HG02938 (cell line): ENCODE measurements around the gene APBA2.

Experiments
- ATAC-seq: cut with Tn5 transposase; IDR thresholded peaks from one replicate; pipeline ENCODE4 v1.9.1; 2021; ENCODE audit warnings: mild to moderate bottlenecking, moderate library complexity; ENCODE audit not compliant: unreplicated experiment

Gene APBA2

DNA sequence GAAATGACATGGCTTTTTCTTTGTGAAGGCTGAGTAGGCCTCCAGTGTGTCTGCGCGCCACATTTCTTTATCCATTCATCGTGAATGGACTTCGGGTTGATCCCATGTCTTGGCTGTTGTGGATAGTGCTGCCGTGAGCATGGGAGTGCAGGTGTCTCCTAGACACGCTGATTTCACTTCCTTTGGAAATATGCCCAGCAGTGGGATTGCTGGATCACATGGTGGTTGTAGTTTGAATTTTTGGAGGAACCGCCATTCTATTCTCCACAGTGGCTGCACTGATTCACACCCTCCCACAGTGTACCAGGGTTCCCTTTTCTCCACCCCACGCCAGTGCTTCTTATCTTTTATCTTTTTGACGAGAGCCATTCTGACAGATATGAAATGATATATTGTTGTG lies 212.2 kb downstream of the APBA2 start:
- no peak for ATAC-seq

DNA sequence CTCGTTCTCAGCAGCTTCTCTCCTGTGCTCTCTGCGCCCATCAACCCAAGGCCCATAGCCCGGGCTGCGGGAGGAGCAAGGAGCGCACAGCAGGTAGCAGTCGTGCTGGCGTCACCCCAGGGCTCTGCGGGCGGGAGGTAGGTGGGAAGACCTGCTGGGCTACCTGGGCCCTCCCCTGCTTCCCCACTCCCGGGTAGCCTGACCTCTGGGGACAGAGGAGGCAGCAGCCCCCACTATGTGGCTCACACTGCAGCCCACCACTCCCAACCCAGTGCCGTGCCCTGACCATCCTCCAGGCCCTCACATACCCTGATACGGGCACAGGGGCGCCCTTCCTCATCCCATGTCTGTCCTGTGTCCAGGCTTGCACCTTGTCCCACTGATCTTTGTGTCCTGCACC lies 212.9 kb downstream of the APBA2 start:
- no peak for ATAC-seq

DNA sequence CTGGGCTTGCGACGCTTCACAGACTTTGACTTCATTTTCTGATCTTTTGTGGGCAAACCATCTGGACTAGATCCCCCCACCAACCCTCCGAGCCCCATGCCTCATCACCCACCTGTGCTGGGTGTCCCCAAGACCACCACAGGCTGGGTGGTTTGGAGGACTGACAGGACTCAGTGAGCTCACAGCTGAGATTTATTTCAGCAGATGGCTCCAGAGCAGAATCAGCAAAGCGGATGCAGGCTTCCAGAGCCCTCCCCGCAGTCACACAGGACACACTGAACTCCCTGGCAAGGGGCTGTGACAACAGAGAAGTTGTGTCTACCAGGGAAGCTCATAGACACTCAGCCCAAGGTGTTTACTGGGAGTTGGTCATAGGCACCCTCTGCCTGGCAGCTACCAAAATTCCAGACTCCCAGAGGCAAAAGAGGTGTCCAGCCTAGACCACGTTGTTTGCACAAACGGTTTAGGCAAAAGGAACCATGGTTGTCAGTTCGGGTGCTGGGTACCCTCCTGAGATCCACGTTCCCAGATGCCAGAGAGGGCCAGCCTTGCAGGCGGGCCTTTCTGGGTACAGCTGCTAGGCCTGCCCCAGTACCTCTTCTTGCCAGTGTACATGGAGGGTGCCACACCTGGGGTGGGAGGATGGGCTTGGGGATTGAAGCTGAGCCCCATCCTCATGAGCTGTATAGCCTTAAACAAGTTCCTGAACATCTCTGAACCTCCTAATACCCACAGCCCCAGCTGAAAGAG lies 213.5 kb downstream of the APBA2 start:
- no peak for ATAC-seq

DNA sequence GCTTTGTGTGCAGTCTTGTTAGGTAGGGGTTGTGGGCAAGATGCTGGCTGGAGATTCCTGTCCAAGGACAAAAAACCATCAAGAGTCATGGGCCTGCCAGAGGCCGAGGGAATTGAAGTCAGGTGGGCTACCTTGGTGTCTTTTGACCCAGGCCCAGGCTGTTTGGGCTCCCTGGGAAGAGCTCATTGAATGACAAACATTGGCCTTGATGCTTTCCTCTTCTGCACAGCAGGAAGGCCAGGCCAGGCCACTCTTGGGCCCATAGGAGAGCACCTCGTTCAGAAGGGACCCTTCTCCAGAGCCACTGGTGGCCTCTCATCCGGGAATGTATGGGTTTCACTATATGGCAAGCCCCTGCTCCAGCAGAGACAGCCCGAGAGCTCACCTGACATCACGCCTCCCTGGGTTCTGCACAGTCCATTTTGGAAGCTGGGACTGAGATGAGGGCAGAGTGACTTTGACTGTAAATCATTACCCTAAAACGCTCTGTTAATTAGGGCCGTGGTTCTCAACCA lies 214.8 kb downstream of the APBA2 start:
- no peak for ATAC-seq

DNA sequence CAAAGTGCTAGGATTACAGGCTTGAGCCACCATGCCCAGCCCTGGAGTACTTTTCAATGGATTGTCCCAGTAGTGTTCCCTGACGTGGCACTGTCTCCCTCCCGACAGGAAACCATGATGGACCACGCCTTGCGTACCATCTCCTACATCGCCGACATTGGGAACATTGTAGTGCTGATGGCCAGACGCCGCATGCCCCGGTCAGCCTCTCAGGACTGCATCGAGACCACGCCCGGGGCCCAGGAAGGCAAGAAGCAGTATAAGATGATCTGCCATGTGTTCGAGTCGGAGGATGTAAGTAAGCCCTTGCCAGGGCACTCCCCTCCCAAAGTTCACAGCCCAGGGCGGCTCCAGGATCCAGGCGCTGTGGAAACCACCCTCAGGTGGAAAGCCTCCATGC lies 215.7 kb downstream of the APBA2 start:
- ATAC-seq: no peak

DNA sequence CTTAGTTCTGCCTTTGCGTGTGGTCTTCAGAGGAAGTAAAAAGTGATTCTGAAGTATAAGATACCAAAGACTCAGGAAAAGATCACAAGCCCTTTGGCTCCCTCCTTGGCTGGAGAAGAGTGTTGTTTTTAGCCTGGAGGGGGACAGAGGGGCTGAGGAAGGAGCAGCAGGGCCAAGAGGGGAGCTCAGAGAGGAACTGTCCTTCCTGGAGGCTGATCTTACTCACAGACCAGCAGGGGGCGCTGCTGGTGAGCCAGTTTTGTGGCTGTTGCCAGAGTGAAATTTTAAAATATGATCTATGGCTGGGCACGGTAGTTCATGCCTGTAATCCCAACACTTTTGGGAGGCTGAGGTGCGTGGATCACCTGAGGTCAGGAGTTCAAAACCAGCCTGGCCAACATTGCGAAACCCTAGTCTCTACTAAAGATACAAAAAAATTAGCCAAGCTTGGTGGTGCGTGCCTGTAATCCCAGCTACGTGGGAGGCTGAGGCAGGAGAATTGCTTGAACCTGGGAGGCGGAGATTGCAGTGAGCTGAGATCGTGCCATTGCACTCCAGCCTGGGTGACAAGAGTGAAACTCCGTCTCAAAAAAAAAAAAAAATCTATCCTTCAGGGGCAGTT lies 216.5 kb downstream of the APBA2 start:
- ATAC-seq: peak; percentile 48

DNA sequence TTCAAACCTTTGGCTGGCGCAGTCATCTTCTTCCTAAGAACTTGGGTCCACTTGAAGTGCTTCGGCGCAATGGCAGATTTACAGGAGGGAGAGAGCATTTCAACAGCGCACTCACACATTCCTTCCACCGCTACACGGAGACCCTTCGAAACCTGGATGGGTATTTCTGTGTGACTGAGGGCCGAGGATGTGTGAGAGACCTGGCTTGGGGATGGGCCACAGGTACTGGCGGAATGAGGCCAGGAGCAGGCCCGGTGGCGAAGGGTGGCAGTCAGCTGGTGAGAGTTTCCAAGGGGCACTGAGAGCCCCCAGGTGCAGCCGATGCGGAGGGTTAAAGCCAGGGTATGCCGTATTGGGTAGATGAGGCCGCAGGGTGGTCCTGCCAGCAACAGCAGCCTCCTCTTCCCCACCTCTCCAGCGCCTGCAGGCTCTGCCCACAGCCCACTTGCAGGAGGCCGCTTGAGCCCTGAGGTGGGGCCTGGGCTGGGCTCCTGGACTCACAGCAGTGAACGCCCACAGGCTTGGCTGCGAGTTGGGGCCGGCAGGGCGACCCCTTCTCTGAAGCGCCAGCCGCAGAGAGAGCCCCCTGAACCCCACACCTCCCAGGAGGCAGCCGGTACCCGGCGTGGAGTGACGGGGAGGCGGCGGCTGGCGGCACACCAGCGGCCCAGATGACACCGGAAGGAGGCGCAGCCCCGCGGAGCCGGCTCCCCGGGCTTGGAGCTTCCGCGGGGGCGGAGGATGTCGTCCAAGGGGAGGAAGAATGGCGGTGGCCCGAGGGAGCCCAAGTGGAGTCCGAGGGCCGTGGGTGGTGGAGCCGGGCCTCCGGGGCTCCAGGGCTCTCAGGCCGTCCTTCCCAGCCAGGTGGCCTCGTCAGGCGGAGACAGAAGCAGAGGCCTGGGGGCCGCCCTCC lies 217.4 kb downstream of the APBA2 start:
- ATAC-seq: no peak

DNA sequence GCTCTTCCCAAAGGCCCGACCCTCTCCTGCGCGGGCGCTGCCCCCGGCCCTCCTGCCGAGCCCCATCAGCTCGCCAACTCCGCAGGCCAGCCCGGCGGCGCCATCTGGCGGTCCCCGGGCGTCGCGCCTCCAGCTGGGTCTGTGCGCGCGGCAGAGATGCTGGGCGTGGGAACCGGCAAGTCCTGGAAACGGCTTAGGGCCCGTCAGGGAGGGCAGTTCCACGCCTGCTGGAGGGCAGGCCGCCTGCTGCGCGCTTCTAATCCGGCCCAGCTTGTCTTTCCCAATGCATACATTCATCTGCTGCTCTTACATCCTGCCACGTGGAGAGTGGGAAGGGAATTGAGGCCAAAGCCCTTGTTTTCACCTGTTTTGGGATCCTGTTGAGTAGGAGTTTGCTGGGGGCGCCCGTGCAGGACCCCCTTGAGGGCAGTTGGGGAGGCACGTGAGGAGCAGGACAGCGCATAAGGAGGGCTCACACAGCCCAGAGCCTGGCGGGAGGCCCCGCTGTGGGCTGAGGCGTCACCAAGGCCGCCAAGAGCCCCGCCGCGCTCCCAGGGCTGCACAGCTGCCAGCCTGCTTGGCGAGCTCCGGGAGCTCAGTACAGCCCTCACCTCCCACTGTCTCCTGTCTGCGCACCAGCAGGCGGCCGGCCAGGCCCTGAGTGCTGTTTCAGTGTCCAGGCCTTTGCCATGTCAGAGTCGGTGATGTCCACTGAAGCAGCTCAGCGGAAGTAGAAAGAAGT lies 218.2 kb downstream of the APBA2 start:
- no peak for ATAC-seq

DNA sequence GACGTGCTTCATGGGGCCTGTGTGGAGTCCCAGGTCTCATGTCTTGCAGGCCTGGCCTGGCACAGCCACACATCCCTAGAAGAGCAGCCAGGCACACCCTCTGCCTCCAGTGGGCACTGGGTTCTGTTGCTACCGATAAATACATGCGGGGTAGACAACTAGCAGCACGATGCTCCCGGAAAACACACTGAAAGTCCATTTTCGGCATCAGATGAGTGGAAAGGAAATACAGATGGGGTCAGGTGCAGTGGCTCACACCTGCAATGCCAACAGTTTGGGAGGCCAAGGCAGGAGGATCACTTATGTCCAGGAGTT lies 218.7 kb downstream of the APBA2 start:
- ATAC-seq: no peak

DNA sequence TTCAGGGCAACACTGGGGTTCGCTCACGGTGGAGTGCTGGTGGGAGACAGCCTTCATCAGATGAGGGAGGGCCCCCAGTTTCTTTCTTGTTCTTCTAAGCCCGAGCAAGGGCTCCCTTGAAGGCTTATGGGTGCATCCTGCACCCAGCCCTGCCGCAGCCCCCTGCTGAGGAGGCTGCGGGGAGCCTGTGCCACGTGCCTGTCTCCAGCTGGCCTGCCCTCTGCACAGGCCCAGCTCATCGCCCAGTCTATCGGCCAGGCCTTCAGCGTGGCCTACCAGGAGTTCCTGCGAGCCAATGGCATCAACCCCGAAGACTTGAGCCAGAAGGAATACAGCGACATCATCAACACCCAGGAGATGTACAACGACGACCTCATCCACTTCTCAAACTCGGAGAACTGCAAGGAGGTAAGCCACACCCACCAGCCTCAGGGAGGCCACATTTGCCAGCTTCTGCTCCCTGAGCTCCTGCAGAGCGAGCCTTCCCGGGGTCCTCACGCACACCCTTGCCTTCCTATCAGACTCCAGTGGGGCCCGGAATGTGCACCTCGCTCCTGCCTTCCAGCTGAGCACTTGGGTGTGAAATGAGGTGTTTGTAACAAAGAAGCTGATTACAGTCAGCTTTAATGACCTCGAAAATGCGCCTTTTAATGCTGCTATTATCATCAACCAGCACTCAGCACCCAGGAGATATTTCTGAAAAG lies 219.5 kb downstream of the APBA2 start:
- no peak for ATAC-seq

DNA sequence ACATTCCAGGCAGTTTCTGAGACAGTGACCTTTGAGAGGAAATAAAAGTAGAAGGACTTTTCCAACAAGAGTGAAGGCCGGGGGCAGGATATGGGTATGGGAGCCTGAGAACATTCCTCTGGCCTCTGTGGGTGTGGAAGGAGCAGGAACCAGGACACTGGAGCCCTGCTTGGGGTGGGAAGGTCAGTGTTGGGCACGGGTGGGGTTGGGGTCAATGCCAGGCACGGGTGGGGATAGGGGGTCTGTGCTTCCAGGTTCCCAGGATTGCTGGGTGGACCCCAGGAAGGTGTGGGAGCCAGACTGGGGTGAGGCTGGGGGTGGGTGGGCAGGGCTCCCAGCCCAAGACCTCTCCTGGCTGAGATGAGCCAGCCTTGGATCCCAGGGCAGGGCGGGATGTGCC lies 220.3 kb downstream of the APBA2 start:
- ATAC-seq: no peak

DNA sequence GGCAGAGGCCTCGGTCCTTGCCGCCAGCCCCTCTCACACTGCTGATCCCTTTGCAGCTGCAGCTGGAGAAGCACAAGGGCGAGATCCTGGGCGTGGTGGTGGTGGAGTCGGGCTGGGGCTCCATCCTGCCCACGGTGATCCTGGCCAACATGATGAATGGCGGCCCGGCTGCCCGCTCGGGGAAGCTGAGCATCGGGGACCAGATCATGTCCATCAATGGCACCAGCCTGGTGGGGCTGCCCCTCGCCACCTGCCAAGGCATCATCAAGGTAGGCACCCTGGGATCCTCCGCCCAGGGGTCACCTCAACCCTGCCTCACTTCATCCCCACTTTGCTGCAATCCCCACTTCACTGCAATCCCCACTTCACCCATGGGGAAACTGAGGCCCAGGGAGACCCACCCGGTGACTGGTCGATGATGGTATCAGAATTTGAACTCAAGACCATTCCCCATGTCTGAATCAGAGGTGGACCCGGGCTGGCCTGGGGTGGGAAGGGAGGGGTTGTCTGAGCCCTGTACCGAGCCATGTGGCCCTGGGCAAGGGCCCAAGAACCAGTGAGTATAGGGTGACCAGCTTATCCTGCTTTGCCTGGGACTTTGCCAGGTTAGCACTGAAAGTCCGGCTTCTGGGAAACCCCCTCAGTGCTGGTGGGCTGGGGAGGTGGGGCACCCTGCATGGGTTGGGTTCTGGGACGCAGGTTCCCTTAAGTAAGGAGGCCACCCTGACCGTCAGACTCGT lies 220.9 kb downstream of the APBA2 start:
- no peak for ATAC-seq

DNA sequence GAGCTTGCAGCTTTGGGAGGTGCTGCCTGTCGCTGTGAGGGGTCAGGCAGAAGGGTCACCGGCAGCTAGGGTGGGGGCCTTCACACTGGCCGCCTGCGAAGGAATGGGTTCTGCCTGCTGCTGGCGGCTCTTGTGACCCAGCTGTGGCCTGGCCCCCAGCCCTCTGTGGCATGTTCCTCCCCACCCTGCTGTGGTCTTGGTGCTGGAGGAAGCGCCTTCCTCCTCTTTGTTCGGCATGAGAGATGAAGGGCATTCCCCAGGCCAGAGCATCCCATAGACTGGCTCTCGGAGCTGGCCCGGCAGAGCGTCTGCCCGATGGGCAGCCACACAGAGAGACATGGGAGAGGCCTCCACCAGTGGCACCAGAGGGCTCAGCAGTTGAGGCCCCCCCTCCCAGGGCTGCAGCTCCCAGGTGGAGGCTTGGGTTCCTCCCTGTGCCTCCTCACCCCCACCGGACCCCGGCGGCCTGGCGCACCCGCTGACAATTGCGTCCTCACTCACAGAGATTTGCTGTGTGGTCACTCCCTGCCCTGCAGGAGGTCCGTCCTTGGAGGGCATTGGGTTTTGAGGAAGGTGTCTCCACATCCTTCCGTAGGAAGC lies 221.6 kb downstream of the APBA2 start:
- ATAC-seq: no peak

DNA sequence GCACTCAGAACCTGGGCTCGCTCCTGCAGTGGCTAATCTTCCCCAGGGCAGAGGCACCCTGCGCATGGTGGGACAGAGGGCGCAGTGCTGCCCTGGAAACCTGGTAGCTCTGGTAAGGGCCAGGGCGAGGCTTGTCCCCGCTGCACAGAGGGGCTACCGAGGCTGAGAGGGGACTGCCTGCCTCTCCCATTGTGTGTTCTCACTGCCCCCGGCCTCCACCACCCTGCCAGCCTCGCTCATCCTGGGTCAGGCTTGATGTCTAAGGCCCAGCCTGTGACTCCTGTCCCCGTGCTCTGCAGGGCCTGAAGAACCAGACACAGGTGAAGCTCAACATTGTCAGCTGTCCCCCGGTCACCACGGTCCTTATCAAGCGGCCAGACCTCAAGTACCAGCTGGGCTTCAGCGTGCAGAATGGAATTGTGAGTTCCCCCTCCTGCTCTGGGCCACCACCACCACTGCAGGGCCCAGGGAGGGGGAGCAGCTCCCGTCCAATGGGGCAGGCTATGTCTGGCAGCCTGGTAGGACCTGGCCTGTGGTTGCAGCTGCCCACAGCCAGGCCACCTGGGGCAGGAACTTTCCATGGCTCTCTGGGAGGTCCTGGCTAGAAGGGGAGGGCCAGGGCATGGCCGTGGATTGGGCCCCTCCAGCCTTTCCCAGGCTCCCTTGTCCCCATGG lies 222.3 kb downstream of the APBA2 start:
- no peak for ATAC-seq

DNA sequence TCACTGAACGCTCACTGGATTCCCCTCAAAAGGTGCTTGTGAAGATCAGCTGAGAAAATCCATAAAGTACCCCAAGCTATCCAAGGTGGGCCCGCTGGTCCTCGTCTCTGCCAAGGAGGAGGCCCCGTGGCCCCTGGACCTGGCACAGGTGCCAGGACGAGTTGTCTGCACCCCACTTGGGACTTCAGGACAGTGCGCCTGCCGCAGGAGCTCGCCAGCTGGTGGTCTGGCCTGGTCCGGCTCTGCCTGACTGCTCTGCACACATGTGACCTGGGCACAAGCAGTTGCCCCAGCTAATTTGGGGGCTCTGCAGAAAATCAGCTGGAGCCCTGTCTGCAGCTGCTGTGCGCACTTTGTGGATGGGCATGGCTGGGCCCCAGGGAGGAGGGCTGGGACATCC lies 224.0 kb downstream of the APBA2 start:
- ATAC-seq: no peak

DNA sequence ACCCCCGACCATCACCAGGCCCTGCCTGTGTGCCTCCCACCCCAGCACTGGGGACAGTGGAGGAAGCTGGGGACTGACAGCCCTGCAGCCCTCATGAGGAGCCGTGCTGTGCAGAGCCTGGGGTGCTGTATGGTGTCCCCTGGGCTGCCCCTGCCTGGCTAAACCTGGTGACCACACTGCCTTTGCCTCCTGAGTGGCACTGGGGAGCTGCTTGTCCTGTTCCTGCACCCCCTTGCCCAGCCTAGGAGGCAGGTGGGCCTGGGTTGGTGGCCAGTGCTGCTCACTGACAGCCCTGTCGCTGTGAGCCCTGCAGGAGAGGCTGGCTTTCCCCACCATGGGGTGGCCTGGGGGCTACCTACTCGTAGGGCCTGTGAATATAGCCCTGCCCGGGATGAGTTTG lies 224.4 kb downstream of the APBA2 start:
- ATAC-seq: no peak

DNA sequence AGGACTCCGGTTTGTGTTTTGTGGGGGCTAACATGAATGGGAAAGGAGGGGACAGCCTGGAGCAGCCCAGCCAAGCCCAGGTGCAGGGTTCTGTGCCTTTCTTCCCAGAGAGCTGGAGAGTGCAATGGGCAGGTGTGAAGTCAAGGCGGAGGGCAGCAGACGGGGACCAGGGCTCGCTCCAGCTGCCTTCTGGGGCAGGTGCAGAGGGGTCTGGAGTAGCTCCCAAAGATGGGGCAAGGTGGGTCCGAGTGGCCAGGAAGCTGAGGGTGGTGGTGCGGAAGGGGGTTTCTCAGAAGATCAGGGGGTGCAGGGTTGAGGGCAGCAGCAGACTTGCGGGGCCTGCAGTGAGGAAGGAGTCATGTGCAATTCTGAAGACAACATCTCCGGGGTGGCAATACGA lies 225.0 kb downstream of the APBA2 start:
- no peak for ATAC-seq

DNA sequence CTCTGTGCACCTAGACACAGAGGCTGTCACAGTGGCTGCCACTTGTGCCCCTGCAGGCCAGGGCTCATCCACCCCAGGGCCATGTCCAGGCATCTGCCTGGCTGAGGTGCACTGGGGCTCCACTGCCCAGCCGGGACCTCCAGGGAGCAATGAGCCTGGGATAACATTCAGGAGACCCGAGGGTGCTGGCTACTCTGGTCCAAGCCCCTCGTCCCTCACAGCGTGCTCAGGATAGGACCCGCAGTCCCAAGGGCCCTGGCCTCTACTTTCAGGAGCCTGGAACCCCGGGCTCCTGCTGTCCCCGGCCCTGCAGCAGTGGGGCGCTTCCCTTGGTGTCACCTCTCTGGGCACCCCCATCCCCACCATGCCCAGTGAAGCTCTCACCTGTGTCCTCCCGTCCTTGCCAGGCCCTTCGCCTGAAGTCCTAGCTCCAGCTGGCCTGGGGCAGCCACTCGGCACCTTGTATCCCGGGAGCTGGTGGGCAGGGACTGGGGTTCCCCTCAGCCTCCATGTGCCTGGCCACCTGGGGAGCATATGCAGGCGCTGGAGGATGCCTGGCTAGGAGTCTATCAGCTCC lies 226.0 kb downstream of the APBA2 start:
- no peak for ATAC-seq
